Body of pancreas (tissue), 4 donors: ENCODE measurements around the gene HAAO. TPM values are rescaled to one million over a fixed set of nuclear protein-coding genes. Genes with fewer than 3 reads are reported as not detected.

ENCODE experiments used
- ATAC-seq: fragments of 150-250 bp; one replicate; pipeline ENCODE4 v1.9.1; 2016
- DNase-seq, 4 donors: peaks; one replicate each; pipeline ENCODE4 v3.0.0-alpha.2; 2019
- H3K27ac ChIP-seq, 4 donors: fragments of 200-600 bp; sonication (generic); 1 replicate in 3 of 4; 2 replicates in 1 of 4; pipeline versions ENCODE4 v1.5.1 to v1.6.1; 2016 to 2019; ENCODE audit warnings: mild to moderate bottlenecking in 1 of 4, mixed read lengths in 1 of 4, moderate library complexity in 1 of 4
- H3K27me3 ChIP-seq, 2 donors: fragments of 200-600 bp; sonication (generic); one replicate each; pipeline ENCODE4 v1.6.0; 2016; ENCODE audit warnings: mild to moderate bottlenecking in 1 of 2
- H3K36me3 ChIP-seq, 2 donors: fragments of 200-600 bp; sonication (generic); replicated peaks in 1 of 2; 2 replicates each; pipeline ENCODE4 v1.5.1; 2016; ENCODE audit warnings: low read depth in 2 of 2; ENCODE audit not compliant: insufficient read depth in 1 of 2
- H3K4me1 ChIP-seq: fragments of 200-600 bp; sonication (generic); one replicate; pipeline ENCODE4 v1.6.0; 2016
- H3K4me3 ChIP-seq, 2 donors: fragments of 200-600 bp; sonication (generic); 1 replicate in 1 of 2; 2 replicates in 1 of 2; pipeline ENCODE4 v1.5.1; 2016 to 2019
- H3K9me3 ChIP-seq, 3 donors: fragments of 200-600 bp; sonication (generic); 1 replicate in 2 of 3; 2 replicates in 1 of 3; pipeline ENCODE4 v1.5.1; 2016
- CTCF ChIP-seq, 7 experiments: fragments of 450-650 bp in 4 of 7; fragments of 200-600 bp in 3 of 7; sonication (generic) in 3 of 7; IDR thresholded peaks; one replicate each; pipeline ENCODE4 v1.5.1; 2016 to 2019; ENCODE audit warnings: antibody characterized with exemption in 7 of 7
- POLR2A ChIP-seq, 3 donors: fragments of 450-650 bp; IDR thresholded peaks; one replicate each; pipeline ENCODE4 v1.6.1; 2016; ENCODE audit warnings: antibody characterized with exemption in 3 of 3, mild to moderate bottlenecking in 2 of 3
- WGBS, 2 donors: methylation state at CpG; one replicate each; pipeline ENCODE4 v1.1.5; 2017; 5-methylcytosine and 5-hydroxymethylcytosine counted together
- intact Hi-C: fragments of 100-400 bp; cut with DNase I; formaldehyde crosslinking; loops from one replicate; pipeline ENCODE4 v1.15.1; 2023
- total RNA-seq, 2 donors: library from RNA; depleted of rRNA; stranded (reverse); fragments of >200 nt; gene quantifications; one replicate each; pipeline ENCODE4 v1.1.0, GENCODE V29; 2016

HAAO gene
- total RNA-seq, 2 donors from 2014 or later = 30.3 to 30.9 TPM

GRCh38 chr2:42770288-42771131 lies 21.9 kb downstream of the HAAO start:
- intact Hi-C loops = no loop called here
- Histone ChIP-seq H3K4me3 (no peak overlapping the region), H3K36me3 (no peaks in the 10 kb centered on the region), H3K4me1 (no peaks in the 10 kb centered on the region), H3K9me3 (no peaks in the 10 kb centered on the region), H3K27me3 (no peaks in the 10 kb centered on the region), H3K27ac (no peak overlapping the region)
- no peak for TF ChIP-seq POLR2A (IDR thresholded peaks at IDR 0.05)
- peak in 6 of 7 experiments; percentile 28 to 64 (median 42) for TF ChIP-seq CTCF (IDR thresholded peaks at IDR 0.05)
- peak; percentile 74 for ATAC-seq
- WGBS, 2 donors = 69 to 73% methylated on average over 13 to 18 of the region's 19 CpGs
- DNase-seq = peak; percentile 34 to 57 (median 50)

GRCh38 chr2:42769583-42770287 lies 22.6 kb downstream of the HAAO start:
- H3K4me1 ChIP-seq = no peaks in the 10 kb centered on the region
- DNase-seq (no peak), ATAC-seq (no peak)
- WGBS, 2 donors = 90 to 96% methylated on average over 8 to 10 of the region's 10 CpGs
- TF ChIP-seq POLR2A (IDR thresholded peaks at IDR 0.05) = no peak
- no peak for TF ChIP-seq CTCF (IDR thresholded peaks at IDR 0.05)
- H3K4me3 ChIP-seq = no peak overlapping the region
- H3K36me3 ChIP-seq = no peaks in the 10 kb centered on the region
- H3K27ac ChIP-seq = no peak overlapping the region
- no peaks in the 10 kb centered on the region for H3K9me3 ChIP-seq
- intact Hi-C loops = no loop called here
- H3K27me3 ChIP-seq = no peaks in the 10 kb centered on the region

GRCh38 chr2:42768706-42769256 lies 23.6 kb downstream of the HAAO start:
- H3K27ac ChIP-seq = no peak overlapping the region
- no peaks in the 10 kb centered on the region for H3K27me3 ChIP-seq
- intact Hi-C loops = no loop called here
- H3K36me3 ChIP-seq = no peaks in the 10 kb centered on the region
- DNase-seq (no peak), ATAC-seq (no peak)
- H3K9me3 ChIP-seq = no peaks in the 10 kb centered on the region
- no peaks in the 10 kb centered on the region for H3K4me1 ChIP-seq
- WGBS, 2 donors = 61 to 94% methylated on average over 2 to 3 of the region's 3 CpGs
- TF ChIP-seq POLR2A (IDR thresholded peaks at IDR 0.05) (no peak), CTCF (IDR thresholded peaks at IDR 0.05) (no peak)
- H3K4me3 ChIP-seq = no peak overlapping the region

- TF ChIP-seq POLR2A (IDR thresholded peaks at IDR 0.05) (no peak), CTCF (IDR thresholded peaks at IDR 0.05) (no peak)
Measured at GRCh38 chr2:42767899-42768705, 24.3 kb downstream of the HAAO start.

More at GRCh38 chr2:42767899-42768705, 24.3 kb downstream of the HAAO start:
- DNase-seq = no peak
- H3K4me3 ChIP-seq = no peak overlapping the region
- intact Hi-C loops = no loop called here
- 79 to 86% methylated on average over 12 to 14 of the region's 14 CpGs for WGBS, 2 donors
- no peak for ATAC-seq
- H3K4me1 ChIP-seq = no peaks in the 10 kb centered on the region
- H3K9me3 ChIP-seq = no peaks in the 10 kb centered on the region
- no peaks in the 10 kb centered on the region for H3K27me3 ChIP-seq
- no peaks in the 10 kb centered on the region for H3K36me3 ChIP-seq
- H3K27ac ChIP-seq = no peak overlapping the region
